NB4 (cell line): ENCODE measurements around the gene PER2.

Source experiments
- MAX ChIP-seq: IDR thresholded peaks from 2 replicates; pipeline ENCODE4 v1.6.1; 2011; ENCODE audit warnings: low read depth, low read length
- POLR2A ChIP-seq: IDR thresholded peaks from 2 replicates; pipeline ENCODE4 v1.6.1; 2011; ENCODE audit warnings: mild to moderate bottlenecking; ENCODE audit not compliant: insufficient read length; ENCODE audit errors: extremely low read depth
- TF ChIP-seq, protein P1 (sequence below): IDR thresholded peaks from one replicate; pipeline ENCODE4 v1.5.1; 2012; ENCODE audit warnings: low read depth, low read length

DNA sequence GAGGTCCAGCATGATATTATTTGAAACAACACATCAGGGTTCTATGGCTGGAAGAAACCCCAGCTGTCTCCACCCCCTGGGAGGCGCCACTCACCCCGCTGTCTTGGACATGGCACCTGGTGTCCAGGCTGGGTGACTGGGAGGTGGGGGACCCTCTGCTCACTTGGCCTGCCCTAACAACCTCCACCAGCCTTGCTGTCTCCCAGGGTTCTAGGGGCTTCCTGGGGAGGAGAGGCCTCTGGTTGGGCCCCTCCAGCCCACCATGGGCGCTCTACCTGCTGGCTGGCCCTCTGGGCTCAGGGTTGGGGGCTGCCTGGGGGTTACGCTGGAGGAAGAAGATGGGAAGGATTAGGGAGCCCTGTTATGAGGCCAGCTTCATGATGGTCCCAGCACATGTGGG is 16.3 kb downstream of the PER2 start:
- TF ChIP-seq, protein P1, sequence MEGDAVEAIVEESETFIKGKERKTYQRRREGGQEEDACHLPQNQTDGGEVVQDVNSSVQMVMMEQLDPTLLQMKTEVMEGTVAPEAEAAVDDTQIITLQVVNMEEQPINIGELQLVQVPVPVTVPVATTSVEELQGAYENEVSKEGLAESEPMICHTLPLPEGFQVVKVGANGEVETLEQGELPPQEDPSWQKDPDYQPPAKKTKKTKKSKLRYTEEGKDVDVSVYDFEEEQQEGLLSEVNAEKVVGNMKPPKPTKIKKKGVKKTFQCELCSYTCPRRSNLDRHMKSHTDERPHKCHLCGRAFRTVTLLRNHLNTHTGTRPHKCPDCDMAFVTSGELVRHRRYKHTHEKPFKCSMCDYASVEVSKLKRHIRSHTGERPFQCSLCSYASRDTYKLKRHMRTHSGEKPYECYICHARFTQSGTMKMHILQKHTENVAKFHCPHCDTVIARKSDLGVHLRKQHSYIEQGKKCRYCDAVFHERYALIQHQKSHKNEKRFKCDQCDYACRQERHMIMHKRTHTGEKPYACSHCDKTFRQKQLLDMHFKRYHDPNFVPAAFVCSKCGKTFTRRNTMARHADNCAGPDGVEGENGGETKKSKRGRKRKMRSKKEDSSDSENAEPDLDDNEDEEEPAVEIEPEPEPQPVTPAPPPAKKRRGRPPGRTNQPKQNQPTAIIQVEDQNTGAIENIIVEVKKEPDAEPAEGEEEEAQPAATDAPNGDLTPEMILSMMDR, result no peak
- TF ChIP-seq POLR2A (no peak), MAX (no peak)
